MCF 10A (cell line): ENCODE measurements around the gene ABCC2. TPM values are rescaled to one million over a fixed set of nuclear protein-coding genes. Genes with fewer than 3 reads are reported as not detected.
"Not testable (repeated sequence)": the region's sequence is repeated elsewhere in the genome, so short reads cannot be mapped to it uniquely, and the experiment has no call there.

Experiments
- BruUV-seq: library from RNA; stranded (reverse); fragments of 400-500 nt; replicated peaks from 2 replicates; lab custom pipeline; 2021; lab: Mats Ljungman, UMichigan
- CTCF ChIA-PET: fragments of 300-600 bp; sonication (Branson Sonifier 250); formaldehyde crosslinking; extraction: SDS; loops from one replicate; lab custom pipeline; 2021; ENCODE audit warnings: antibody characterized with exemption, inconsistent platforms; lab: Yijun Ruan, JAX
- POLR2A ChIA-PET: fragments of 300-600, 350-650 bp; sonication (Branson Sonifier 250); formaldehyde crosslinking; extraction: SDS; loops from one replicate; lab custom pipeline; 2020; ENCODE audit warnings: antibody characterized with exemption, inconsistent platforms; lab: Yijun Ruan, JAX
- DNase-seq: peaks from one replicate; pipeline ENCODE4 v3.0.0-alpha.2; 2018; ENCODE audit not compliant: unreplicated experiment
- H3K27ac Mint-ChIP-seq: one replicate; pipeline ENCODE4 v1.8.0; 2022; ENCODE audit warnings: mild to moderate bottlenecking, low read depth, mixed read lengths; ENCODE audit not compliant: unreplicated experiment
- H3K27me3 Mint-ChIP-seq: one replicate; pipeline ENCODE4 v1.8.0; 2022; ENCODE audit warnings: mixed read lengths; ENCODE audit not compliant: insufficient read depth, unreplicated experiment
- H3K36me3 Mint-ChIP-seq: one replicate; pipeline ENCODE4 v1.8.0; 2022; ENCODE audit warnings: mild to moderate bottlenecking, moderate library complexity, mixed read lengths; ENCODE audit not compliant: insufficient read depth, unreplicated experiment
- H3K4me1 Mint-ChIP-seq: one replicate; pipeline ENCODE4 v1.8.0; 2022; ENCODE audit warnings: mixed read lengths; ENCODE audit not compliant: insufficient read depth, unreplicated experiment
- H3K4me3 Mint-ChIP-seq: one replicate; pipeline ENCODE4 v1.8.0; 2022; ENCODE audit warnings: mild to moderate bottlenecking, moderate library complexity, mixed read lengths; ENCODE audit not compliant: unreplicated experiment
- H3K9me3 Mint-ChIP-seq: one replicate; pipeline ENCODE4 v1.8.0; 2022; ENCODE audit warnings: mixed read lengths; ENCODE audit not compliant: unreplicated experiment
- intact Hi-C: fragments of 100-400 bp; cut with micrococcal nuclease; formaldehyde crosslinking; loops from 2 replicates; pipeline ENCODE4 v1.14.1; 2022
- total RNA-seq: library from RNA; stranded (reverse); gene quantifications from 2 replicates; pipeline ENCODE4 v1.2.3, GENCODE V29; 2022
- TF ChIP-seq, protein P1 (sequence below): fragments of 200-600 bp; IDR thresholded peaks from one replicate; pipeline ENCODE4 v1.8.0; 2022; ENCODE audit warnings: antibody characterized with exemption, mild to moderate bottlenecking; ENCODE audit not compliant: unreplicated experiment

The ABCC2 gene
- total RNA-seq, 1 experiment from 2014 or later, result 6.3 TPM

DNA sequence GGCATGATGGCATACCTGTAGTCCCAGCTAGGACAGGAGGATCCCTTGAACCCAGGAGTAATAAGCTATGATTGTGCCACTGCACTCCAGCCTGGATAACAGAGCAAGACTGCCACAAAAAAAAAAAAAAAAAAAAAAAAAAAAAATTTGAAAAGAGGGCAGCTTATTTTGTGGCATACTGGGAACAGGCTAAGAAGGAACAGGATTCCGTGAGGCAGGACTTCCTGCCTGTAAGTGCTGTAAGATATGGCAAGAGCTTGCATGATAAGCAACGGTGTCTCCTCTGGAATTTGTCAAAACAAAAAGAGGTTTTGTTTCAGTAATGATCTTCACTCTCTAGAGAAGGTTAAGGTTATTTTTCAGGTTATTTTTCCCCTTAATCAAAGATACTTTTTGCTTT, 101.1 kb downstream of the ABCC2 start:
- no peaks in the 10 kb centered on the region for H3K27me3 Mint-ChIP-seq
- no peak overlapping the region for H3K27ac Mint-ChIP-seq
- TF ChIP-seq, protein P1, sequence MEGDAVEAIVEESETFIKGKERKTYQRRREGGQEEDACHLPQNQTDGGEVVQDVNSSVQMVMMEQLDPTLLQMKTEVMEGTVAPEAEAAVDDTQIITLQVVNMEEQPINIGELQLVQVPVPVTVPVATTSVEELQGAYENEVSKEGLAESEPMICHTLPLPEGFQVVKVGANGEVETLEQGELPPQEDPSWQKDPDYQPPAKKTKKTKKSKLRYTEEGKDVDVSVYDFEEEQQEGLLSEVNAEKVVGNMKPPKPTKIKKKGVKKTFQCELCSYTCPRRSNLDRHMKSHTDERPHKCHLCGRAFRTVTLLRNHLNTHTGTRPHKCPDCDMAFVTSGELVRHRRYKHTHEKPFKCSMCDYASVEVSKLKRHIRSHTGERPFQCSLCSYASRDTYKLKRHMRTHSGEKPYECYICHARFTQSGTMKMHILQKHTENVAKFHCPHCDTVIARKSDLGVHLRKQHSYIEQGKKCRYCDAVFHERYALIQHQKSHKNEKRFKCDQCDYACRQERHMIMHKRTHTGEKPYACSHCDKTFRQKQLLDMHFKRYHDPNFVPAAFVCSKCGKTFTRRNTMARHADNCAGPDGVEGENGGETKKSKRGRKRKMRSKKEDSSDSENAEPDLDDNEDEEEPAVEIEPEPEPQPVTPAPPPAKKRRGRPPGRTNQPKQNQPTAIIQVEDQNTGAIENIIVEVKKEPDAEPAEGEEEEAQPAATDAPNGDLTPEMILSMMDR, result no peak
- ChIA-PET POLR2A (no interaction called here), CTCF (interaction anchor here (0.6 to 2.8 kb wide), 2 partner anchors 24 to 162 kb away, joined by 5 to 10 read pairs; no protein-coding TSS in a partner anchor)
- no peak overlapping the region for H3K4me3 Mint-ChIP-seq
- H3K4me1 Mint-ChIP-seq, result no peaks in the 10 kb centered on the region
- intact Hi-C loops, result no loop called here
- no peaks in the 10 kb centered on the region for H3K9me3 Mint-ChIP-seq
- peaks cover 92% of the 10 kb centered on the region for H3K36me3 Mint-ChIP-seq
- no peak for DNase-seq
- BruUV-seq, result no TSS peak

DNA sequence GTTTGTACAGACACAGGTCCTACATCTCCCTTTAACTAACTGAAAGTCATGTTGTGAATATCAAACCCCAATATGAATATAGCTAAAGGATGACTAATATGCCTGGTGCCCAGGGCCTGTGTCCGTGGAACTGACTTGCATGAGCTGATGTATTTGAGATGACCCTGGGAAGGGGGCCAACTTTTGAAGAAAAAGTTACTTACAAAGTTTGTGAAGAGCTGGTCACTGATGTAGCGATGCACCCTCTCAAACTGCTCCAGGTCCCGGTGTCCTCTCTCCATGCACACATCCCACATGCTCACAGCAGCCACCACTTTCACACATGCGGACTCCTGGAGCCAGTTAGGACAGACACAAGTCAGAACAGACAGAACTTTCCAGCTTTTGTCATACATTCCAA, 106.2 kb downstream of the ABCC2 start:
- no peak overlapping the region for H3K27ac Mint-ChIP-seq
- intact Hi-C loops, result no loop called here
- H3K4me1 Mint-ChIP-seq, result no peaks in the 10 kb centered on the region

DNA sequence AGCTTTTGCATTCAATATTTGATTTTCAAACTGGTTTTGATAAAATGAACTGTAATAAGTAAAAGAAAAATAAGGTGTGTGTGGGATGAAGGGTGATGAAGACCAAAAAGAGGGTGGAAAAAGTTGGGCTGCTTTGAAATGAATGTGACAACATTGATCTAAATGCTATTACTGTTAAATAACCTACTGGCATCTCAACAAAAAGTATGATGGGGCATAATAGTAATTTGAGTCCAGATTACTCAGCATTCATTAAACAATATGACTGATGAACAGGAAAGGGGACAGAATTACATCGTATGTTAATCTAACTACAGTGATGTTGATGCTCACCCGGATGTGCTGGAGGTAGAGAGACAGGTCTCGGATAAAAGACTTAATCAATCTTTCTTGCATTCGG, 112.2 kb downstream of the ABCC2 start:
- Mint-ChIP-seq H3K4me3 (no peak overlapping the region), H3K27ac (no peak overlapping the region), H3K36me3 (peaks cover 63% of the 10 kb centered on the region), H3K4me1 (no peaks in the 10 kb centered on the region), H3K27me3 (no peaks in the 10 kb centered on the region), H3K9me3 (no peaks in the 10 kb centered on the region)
- DNase-seq, result no peak
- no TSS peak for BruUV-seq
- intact Hi-C loops, result no loop called here
- ChIA-PET CTCF (interaction anchor here (1.2 kb wide), 1 partner anchor 11 kb away, joined by 3 read pairs; no protein-coding TSS in a partner anchor), POLR2A (interaction anchor here (0.7 to 1.2 kb wide), 2 partner anchors 11 to 1845 kb away, joined by 3 to 4 read pairs; no protein-coding TSS in a partner anchor)
- TF ChIP-seq, protein P1, result no peak

More for the DNA sequence above, 106.2 kb downstream of the ABCC2 start:
- Mint-ChIP-seq H3K36me3 (peaks cover 75% of the 10 kb centered on the region), H3K9me3 (no peaks in the 10 kb centered on the region), H3K27me3 (no peaks in the 10 kb centered on the region), H3K4me3 (no peak overlapping the region)
- no peak for DNase-seq
- CTCF ChIA-PET, result interaction anchor here (0.6 to 2.0 kb wide), 4 partner anchors 19 to 157 kb away, joined by 3 to 5 read pairs (median 4); no protein-coding TSS in a partner anchor
- no TSS peak for BruUV-seq
- POLR2A ChIA-PET, result interaction anchor here (0.6 to 1.2 kb wide), 2 partner anchors 54 to 259 kb away, joined by 3 to 4 read pairs; no protein-coding TSS in a partner anchor
- TF ChIP-seq, protein P1, result no peak

DNA sequence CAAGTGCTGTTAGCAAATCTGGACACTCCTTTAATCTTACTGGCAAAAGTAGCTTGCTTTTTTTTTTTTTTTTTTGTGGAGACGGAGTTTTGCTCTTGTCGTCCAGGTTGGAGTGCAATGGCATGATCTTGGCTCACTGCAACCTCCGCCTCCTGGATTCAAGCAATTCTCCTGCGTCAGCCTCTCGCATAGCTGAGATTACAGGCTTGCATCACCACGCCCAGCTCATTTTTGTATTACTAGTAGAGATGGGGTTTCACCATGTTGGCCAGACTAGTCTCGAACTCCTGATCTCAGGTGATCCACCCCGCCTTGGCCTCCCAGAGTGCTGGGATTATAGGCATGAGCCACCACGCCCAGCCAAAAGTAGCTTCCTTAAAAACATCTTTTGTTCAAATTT, 112.6 kb downstream of the ABCC2 start:
- ChIA-PET CTCF (interaction anchor here (0.5 to 1.2 kb wide), 2 partner anchors 11 to 89 kb away, joined by 3 to 4 read pairs; no protein-coding TSS in a partner anchor), POLR2A (interaction anchor here (0.7 kb wide), 1 partner anchor 1844 kb away, joined by 3 read pairs; no protein-coding TSS in a partner anchor)
- H3K4me1 Mint-ChIP-seq, H3K4me3 Mint-ChIP-seq, H3K27me3 Mint-ChIP-seq, DNase-seq, intact Hi-C loops, BruUV-seq, H3K27ac Mint-ChIP-seq, H3K9me3 Mint-ChIP-seq: not testable (repeated sequence)
- peaks cover 66% of the 10 kb centered on the region for H3K36me3 Mint-ChIP-seq
